Measurements from ENCODE around the gene MBNL3. TPM values are rescaled to one million over a fixed set of nuclear protein-coding genes. Genes with fewer than 3 reads are reported as not detected.

MBNL3 gene
- total RNA-seq, 2 donors from 2014 or later, result 98.8 to 140 TPM

GRCh38 chrX:132474544-132475248, 14.1 kb downstream of the MBNL3 start:
- H3K4me1 ChIP-seq, result no peaks in the 10 kb centered on the region
- no peak overlapping the region for H3K27ac ChIP-seq
- no peaks in the 10 kb centered on the region for H3K36me3 ChIP-seq
- no peaks in the 10 kb centered on the region for H3K27me3 ChIP-seq
- no peak for DNase-seq (ENCODE audit: low spot score)
- no peak overlapping the region for H3K4me3 ChIP-seq
- no peaks in the 10 kb centered on the region for H3K9me3 ChIP-seq
- no peak for TF ChIP-seq CTCF (IDR thresholded peaks at IDR 0.05)

- Histone ChIP-seq H3K27me3 (no peaks in the 10 kb centered on the region), H3K4me3 (no peak overlapping the region), H3K36me3 (no peaks in the 10 kb centered on the region), H3K9me3 (no peaks in the 10 kb centered on the region), H3K4me1 (no peaks in the 10 kb centered on the region), H3K27ac (no peak overlapping the region)
- no peak for TF ChIP-seq CTCF (IDR thresholded peaks at IDR 0.05)
- no peak for DNase-seq (ENCODE audit: low spot score)
Measured at GRCh38 chrX:132472397-132472796, 16.4 kb downstream of the MBNL3 start.

- Histone ChIP-seq H3K4me3 (no peak overlapping the region), H3K27ac (no peak overlapping the region), H3K9me3 (no peaks in the 10 kb centered on the region), H3K36me3 (no peaks in the 10 kb centered on the region), H3K27me3 (no peaks in the 10 kb centered on the region), H3K4me1 (no peaks in the 10 kb centered on the region)
- no peak for DNase-seq (ENCODE audit: low spot score)
- TF ChIP-seq CTCF (IDR thresholded peaks at IDR 0.05), result no peak
Measured at GRCh38 chrX:132470831-132471230, 18.0 kb downstream of the MBNL3 start.

GRCh38 chrX:132470179-132470578, 18.7 kb downstream of the MBNL3 start:
- H3K9me3 ChIP-seq, result no peaks in the 10 kb centered on the region
- H3K27ac ChIP-seq, result no peak overlapping the region
- no peak overlapping the region for H3K4me3 ChIP-seq
- H3K4me1 ChIP-seq, result no peaks in the 10 kb centered on the region
- no peaks in the 10 kb centered on the region for H3K36me3 ChIP-seq
- no peak for DNase-seq (ENCODE audit: low spot score)
- H3K27me3 ChIP-seq, result no peaks in the 10 kb centered on the region
- TF ChIP-seq CTCF (IDR thresholded peaks at IDR 0.05), result no peak

- H3K9me3 ChIP-seq, result peaks cover 0 to 7% of the 10 kb centered on the region in 2 donors
- no peaks in the 10 kb centered on the region for H3K36me3 ChIP-seq
- H3K27ac ChIP-seq, result no peak overlapping the region
- no peak overlapping the region for H3K4me3 ChIP-seq
- no peak for DNase-seq (ENCODE audit: low spot score)
- no peak for TF ChIP-seq CTCF (IDR thresholded peaks at IDR 0.05)
- H3K27me3 ChIP-seq, result no peaks in the 10 kb centered on the region
- H3K4me1 ChIP-seq, result no peaks in the 10 kb centered on the region
Measured at GRCh38 chrX:132468454-132468853, 20.4 kb downstream of the MBNL3 start.

GRCh38 chrX:132467989-132468388, 20.8 kb downstream of the MBNL3 start:
- no peak for DNase-seq (ENCODE audit: low spot score)
- H3K36me3 ChIP-seq, result no peaks in the 10 kb centered on the region
- H3K4me1 ChIP-seq, result no peaks in the 10 kb centered on the region
- TF ChIP-seq CTCF (IDR thresholded peaks at IDR 0.05), result no peak
- no peaks in the 10 kb centered on the region for H3K27me3 ChIP-seq
- no peak overlapping the region for H3K4me3 ChIP-seq
- no peak overlapping the region for H3K27ac ChIP-seq
- H3K9me3 ChIP-seq, result peaks cover 0 to 11% of the 10 kb centered on the region in 2 donors
